GM19463 (cell line): ENCODE data around the gene ITFG1.
"Not testable (repeated sequence)": the region's sequence is repeated elsewhere in the genome, so short reads cannot be mapped to it uniquely, and the experiment has no call there.

Experiments used
- ATAC-seq: cut with Tn5 transposase; IDR thresholded peaks from one replicate; pipeline ENCODE4 v1.9.1; 2021; ENCODE audit warnings: mild to moderate bottlenecking, moderate library complexity; ENCODE audit not compliant: unreplicated experiment

ITFG1 gene

DNA sequence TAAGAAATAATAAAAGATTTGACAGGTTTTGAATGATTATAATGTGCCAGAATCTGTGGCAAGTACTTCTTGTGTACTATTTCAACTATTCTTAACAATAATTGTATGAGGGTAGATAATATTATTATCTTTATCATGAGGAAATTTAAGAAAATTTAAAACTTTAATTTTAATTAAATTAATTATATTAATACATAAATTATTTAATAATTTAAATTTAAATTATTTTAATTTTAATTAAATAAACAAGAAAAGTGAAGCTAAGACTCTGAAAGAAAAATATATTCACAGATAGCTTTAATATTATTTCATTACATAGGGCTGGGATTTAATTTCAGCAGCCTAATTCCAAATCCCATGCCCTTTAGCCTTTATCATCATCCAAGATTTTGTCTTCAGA lies 285.7 kb downstream of the ITFG1 start:
- ATAC-seq, result no peak

DNA sequence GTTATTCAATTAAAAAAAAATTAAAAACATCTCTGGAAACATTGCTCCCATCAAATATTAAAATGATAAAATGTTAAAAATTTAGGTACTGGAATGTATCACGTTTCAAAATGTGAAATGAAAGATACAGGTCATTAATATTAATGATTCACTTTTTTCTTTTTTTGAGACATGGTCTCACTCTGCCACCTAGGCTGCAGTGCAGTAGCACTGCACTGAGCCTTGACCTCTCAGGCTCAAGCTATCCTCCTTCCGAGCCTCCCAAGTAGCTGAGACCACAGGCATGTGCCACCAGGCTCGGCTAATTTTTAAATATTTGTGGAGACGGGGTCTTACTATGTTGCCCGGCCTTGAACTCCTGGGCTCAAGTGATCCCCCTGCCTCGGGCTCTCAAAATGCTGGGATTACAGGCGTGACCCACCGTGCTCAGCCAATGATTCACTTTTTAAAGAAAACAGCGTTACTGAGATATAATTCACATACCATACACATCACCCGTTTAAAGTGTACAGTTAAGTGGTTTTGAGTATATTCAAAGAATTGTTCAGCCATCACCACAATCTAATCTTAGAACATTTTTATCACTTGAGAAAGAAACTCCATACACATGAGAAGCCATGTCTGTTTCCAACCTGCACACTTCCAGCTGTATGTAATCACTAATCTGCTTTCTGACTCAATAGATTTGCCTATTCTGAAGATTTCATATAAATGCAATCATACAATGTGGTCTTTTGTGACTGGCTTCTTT lies 298.0 kb downstream of the ITFG1 start:
- ATAC-seq, result no peak

DNA sequence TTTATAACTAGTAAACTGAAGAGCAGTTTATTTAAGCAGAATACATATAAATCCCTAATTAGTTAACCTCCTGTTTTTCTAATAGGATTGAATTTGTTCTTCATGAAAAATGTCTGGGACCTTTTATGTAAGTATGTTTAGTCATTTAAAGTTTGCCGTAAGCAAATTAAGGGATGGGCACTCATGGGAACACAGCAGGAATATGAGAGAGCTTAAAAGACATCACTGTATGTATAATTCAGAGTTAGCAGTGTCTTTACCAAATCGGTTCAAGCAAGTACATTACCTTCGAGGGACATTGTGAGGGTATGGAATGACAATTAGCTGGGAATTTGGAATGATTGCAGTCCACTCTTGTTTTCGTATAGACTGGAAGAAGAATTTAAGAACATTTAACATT lies 299.4 kb downstream of the ITFG1 start:
- no peak for ATAC-seq

DNA sequence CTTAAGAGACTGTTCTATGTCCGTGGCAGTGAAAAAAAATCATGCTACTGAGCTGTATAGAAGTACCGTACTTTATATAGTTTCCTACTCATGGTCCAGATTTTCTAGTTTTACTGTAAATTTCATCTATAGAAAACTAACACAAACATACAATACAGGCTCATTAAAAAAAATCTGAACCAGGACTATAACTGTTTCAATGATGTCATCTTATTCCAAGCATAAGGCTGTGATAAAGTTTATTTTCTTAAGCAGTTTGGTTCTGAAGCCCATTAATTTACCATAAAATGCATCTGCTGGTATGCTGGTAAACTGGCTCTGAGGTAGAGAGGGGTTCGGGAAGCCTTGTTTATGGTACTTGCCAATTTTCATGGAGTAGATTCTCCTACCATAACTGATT lies 300.4 kb downstream of the ITFG1 start:
- ATAC-seq, result no peak

DNA sequence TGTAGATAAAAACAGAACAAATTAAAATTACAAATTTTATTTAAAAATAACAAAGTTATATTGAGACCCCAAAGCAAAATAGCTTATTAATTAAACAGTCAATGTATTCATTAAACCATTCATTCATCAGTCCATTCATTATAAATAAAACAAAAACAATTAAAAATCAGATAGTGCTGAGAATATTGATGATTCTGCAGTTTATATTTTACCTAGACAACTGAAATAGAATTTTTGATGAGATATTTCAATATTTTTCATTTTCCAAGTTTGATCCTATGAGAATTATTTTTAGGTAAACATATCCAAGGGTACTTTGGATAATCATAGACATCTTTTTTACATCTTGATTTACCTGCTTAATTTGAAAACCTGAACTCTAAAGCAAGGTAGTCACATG lies 301.9 kb downstream of the ITFG1 start:
- no peak for ATAC-seq

DNA sequence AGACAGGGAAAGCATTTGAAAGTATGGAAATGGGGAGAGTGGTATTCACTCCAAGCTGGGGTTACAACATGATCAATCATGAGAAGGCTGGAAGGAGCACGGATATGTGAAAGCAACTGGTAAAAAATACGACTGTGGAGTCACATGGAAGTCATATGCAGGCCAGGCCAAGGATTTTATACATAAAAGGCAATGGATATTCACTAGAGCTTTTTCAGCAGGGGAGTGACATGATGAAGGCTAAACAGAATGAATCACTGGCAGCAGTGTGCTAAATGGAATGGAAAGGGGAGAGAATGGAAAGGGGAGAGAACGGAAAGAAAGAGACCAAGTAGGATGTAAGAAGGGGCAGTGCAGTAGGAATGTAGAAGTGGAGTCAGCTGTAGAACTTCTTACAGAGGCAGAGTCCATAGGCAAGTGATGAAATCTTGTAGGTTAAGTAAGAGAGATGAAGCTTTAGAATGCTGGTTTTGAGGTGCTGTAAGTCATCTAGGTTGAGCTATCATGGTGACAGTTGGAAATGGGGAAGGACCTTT lies 304.1 kb downstream of the ITFG1 start:
- ATAC-seq, result no peak

DNA sequence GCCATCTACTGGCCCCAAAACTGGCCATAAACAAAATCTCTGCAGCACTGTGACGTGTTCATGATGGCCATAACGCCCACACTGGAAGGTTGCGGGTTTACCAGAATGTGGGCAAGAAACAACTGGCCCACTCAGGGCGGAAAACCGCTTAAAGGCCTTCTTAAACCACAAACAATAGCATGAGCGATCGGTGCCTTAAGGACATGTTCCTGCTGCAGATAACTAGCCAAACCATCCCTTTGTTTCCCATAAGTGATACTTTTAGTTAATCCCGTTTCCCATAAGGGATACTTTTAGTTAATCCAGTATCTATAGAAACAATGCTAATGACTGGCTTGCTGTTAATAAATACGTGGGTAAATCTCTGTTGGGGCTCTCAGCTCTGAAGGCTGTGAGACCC lies 308.4 kb downstream of the ITFG1 start:
- not testable (repeated sequence) for ATAC-seq

DNA sequence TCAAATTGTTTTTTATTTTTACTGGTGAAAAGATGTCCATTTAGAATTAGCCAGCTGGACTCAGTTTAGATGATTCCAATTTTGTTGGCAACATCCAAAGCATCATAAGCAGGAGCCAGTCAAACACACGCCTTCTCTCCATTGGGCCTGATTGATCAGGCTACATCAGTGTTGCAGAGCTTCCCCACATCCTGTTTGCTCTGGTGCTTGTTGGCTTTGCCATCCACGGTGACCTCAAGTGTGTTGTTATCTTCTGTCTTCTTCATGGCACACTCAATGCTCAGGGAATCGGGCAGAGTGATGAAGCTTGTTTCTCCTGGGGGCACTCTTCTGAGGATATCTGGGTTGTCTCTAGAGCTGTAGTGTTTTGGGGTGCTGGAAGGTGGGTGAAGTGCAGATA lies 310.8 kb downstream of the ITFG1 start:
- no peak for ATAC-seq

DNA sequence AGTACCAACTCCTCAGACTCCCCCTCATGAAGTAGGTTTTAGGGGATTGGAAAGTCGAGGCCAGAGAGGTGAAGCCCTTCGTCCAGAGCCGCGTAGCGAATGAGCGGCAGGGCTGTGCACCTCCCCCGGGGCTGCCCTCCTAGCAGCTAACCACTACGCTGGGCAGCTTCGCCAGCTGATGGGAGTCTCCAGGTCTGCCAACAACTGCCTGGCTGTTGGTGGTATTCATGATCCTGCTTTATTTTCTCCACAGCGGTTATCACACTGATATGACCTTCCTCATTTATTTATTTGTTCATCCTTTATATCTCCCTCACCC lies 316.3 kb downstream of the ITFG1 start:
- no peak for ATAC-seq

DNA sequence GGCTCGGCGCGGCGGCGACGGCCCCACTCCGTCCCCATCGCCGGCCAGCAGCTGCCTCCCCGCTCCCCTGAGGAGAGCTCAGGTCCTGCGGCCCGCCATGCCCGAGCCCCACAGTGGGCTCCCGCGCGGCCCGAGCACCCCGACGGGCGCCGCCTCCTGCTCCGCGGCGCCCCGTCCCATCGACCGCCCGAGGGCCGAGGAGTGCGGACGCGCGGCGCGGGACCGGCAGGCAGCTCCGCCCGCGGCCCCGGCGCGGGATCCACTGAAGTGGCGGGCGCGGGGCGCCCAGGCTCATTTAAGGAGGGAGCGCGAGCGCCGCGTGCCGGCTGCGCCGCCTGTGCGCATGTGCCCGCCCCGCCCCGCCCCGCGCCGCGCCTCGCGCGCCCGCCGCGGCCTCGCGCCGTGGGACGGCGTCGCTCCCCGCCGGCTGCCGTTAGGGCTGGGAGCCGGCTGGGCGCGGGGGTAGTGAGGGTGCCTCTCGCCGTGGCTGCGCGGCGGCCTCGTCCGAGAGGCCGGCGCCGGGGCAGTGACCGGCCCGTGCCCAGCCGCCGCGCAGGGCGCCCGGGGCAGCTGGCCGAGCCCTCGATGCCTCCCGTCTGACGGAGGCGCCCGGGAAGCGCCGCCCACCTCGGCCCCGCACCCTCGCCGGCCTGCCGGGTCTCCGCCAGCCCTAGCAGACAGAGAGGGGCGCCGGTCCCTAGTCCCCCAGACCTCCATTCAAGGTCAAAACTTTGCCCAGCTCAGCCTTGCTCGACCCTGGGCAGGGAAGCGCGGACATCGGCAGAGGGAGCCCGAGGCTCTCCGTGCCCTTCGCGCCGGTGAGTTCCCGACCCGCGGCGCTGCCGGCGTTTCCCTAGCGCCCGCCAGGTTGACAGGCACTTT lies 316.9 kb downstream of the ITFG1 start, which contains the start of gene NETO2:
Gene NETO2, minus strand, starts transcription at position 269 of the 882 bp plus-strand sequence. CDS start 333 bp downstream, outside the sequence.
- peak; percentile 53 for ATAC-seq

DNA sequence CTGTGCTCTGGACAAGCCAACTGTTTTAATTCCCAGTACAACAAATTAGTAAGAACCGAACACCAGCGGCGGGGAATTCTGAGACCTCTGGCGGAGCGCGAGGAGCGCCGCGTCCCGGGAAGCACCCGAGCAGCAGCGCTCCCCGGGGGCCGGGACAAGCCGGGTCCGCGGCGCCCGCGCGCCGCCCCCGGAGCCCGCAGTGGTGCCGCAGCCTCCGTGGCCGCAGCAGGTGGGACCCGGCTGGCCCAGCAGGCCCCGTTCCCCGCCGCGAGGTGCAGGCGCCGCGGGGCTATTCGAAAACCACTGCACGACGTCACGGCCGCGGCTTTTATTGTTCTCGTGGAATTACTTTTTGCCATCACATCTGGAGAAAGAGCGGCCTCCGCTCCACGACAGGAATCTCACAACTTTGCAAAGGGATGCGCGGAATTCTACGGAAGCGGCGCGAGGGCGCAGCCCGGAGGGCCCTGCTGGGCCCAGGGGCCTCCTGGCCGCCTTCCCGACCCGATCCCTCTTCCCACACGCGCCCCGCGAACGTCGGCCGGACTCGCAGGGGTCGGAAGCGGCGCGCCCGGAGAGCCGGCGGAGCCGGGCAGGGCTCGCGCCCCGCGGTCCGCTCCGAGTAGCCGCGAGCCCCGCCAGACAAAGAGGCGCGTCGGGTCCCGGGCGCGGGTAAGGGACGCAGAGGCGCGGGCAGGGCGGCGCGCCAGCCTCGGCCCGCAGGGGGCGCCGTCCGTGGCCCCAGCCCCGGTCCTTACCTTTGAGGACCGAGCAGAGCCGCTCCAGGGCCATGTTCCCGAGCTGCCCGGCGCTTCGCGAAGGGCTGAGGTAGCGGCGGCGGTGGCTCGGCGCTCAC lies 317.8 kb downstream of the ITFG1 start:
- ATAC-seq, result peak; percentile 63

DNA sequence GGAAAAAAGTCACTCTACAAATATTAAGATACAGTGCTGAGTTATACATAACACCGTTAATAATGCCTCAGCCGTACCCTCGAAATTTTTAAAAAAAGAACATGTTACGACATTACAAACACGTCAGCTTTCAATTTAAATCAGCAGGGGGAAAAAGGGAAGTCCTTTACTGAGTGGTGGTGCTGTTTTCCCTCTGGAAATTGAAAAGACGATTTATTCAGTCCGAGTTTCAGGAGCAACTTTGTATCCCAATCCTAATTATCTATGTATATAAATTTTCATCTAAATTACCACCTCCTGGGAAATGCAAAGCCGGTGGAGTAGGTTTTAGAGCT lies 318.4 kb downstream of the ITFG1 start:
- no peak for ATAC-seq

DNA sequence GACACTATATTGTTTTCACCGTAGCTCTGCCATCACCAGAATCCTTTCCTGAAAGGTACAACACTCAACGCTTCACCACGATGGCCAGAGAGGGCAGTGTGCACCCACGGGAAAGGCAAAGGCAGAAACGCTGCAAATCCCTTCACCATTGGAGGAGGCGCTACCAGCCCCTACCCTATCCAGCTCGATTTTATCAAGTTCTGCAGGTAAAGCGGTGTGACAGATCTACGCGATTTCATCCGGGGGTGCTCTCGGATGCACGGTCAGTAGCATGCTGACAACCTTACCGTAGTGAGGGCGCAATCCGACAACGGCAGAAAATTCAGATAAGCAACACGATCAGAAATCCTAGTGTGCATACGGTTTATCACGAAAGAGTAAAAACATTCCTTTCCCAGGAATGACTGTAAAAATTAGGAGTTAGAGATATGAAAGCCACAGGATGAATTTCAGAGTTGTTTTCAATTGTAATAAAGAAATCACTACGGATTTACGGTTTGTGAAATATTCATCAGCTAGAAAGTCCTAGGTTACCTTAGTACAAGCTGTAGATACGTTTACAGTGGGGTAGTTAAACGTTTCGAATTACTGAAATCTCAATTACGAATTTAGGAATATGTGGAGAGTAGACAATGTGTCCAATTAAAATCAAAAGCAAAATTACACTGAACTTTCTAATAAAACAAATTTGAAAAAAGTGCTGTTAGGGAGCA lies 318.9 kb downstream of the ITFG1 start:
- ATAC-seq, result peak; percentile 45

DNA sequence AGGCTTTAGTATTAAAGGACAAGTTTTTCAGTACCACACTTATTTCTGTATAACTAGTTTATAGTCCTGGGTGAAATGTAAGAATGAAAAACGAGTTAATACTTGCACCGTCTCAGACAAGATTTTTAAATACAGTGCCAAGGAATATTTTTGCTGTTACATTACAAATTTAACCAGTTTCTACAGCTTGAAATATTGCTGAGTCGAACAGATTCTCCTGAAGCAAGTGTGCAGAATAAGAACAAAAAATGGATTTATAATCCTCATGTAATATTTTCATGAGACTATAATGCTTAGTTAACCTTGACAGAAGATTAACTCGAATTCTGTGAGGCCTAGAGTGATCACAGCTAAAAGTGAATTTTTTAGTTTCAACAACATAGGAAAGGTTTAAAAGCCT lies 320.2 kb downstream of the ITFG1 start:
- no peak for ATAC-seq

DNA sequence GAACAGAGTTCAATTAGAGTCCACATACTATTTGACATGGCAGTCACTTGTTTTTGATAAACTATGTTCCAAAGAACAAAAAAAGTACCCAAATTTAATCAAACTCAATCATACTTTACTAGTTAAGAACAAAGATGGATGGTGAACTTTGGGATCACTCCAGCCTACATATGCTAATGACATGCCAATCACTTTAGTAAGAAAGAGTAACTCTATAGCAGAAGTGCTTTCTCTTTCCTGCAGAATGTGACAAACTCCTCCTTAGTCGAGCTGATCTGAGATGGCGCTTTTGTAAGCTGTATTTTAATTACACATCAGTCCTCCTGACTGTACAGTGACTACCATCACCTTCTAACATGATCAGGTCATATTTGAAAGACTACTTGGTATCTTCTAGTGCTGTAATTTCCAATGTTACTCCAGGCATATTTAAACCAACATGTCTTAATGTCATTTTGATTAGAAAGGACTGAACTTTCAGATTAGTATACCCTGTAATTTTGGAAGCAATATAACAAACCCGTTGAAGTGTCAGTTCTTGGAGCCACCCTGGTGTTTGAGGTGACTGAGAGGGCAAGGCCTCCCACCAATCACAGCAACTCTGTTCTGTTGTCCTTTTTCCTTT lies 321.2 kb downstream of the ITFG1 start:
- ATAC-seq, result no peak

DNA sequence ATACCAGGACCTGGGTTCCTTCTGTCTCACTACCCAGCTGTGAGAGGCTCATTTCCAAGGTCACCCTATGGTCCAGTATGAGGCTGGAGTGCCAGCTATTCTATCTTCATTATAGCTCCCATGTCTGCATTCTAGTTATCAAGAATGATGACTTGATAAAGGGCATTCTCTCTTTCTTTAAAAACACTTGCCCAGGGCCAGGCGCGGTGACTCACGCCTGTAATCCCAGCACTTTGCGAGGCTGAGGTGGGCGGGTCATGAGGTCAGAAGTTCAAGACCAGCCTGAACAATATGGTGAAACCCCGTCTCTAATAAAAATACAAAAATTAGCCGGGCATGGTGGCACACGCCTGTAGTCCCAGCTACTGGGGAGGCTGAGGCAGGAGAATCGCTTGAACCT lies 322.9 kb downstream of the ITFG1 start:
- ATAC-seq, result not testable (repeated sequence)

DNA sequence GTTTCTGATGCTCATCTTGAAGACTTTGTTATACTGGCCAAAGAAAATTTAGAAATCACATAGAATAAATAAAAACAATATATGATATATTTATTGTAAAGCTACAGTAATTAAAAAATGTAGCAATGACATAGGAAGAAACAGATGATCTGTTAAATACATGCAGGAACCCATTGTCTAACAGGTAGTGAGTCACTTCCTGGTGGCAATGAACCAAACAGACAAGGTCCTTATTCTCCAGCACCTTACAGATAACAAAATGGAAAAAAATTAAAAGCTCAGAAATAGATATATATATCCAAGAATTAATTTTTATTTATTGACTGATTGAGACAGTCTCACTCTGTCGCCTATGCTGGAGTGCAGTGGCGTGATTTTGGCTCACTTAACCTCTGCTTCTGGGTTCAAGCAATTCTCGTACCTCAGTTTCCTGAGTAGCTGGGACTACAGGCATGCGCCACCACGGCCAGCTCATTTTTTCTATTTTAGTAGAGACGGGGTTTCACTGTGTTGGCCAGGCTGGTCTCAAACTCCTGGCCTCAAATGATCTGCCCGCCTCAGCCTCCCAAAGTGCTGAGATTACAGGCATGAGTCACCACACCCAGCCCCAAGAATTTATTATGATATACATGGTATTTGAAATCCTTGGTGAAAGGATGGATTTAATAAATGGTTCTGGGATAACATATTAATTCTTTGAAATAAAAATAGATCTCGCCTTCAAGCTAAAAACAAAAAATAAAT lies 324.6 kb downstream of the ITFG1 start:
- no peak for ATAC-seq

DNA sequence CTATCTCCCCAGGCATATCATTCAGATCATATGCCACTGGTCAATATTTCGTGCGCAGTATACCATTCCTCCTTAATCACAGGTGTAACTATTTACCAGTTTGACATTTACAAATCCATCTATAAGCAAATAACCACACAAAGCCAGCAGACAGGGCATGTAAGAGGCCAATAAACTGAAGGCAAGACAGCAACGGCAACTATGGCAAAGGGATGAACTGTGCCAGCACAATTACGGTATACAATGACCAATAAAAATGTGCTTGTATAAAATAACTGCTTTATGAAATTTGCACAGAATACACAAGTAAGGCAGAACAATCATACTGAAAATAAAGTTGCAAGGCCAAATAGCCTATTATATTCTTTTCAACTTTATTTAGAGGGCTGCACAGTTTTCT lies 326.3 kb downstream of the ITFG1 start:
- ATAC-seq, result no peak

DNA sequence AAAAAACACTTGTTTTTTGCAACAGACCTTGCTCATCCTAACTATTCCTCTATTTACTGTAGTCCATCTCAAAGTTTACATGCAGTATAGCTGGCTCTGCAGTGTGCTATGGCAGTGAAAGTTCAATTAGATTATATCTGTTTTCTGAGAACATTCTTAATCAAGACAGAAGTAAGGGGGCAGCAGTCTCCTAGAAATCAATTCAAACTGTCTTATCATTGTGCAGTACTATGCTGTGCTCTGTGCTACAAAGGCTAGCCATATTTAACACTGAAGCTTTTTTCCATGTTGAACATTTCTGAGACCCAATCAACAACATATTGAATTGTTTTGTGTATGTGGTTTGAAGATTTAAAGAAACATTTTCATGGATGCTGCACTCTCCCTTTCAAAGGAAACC lies 328.6 kb downstream of the ITFG1 start:
- ATAC-seq, result no peak
